K562 treated with DMSO at 1 percent for 48 hours (cell line): ENCODE results near the gene GNPDA2. TPM values are rescaled to one million over a fixed set of nuclear protein-coding genes. Genes with fewer than 3 reads are reported as not detected.

Experiments
- total RNA-seq: library from RNA; unstranded; fragments of 300-600 nt; gene quantifications from 2 replicates; pipeline ENCODE4 v1.2.3, GENCODE V29; 2022; ENCODE audit warnings: low replicate concordance; ENCODE audit errors: extremely low read depth

Gene GNPDA2
- total RNA-seq: not detected in 2 replicates

DNA sequence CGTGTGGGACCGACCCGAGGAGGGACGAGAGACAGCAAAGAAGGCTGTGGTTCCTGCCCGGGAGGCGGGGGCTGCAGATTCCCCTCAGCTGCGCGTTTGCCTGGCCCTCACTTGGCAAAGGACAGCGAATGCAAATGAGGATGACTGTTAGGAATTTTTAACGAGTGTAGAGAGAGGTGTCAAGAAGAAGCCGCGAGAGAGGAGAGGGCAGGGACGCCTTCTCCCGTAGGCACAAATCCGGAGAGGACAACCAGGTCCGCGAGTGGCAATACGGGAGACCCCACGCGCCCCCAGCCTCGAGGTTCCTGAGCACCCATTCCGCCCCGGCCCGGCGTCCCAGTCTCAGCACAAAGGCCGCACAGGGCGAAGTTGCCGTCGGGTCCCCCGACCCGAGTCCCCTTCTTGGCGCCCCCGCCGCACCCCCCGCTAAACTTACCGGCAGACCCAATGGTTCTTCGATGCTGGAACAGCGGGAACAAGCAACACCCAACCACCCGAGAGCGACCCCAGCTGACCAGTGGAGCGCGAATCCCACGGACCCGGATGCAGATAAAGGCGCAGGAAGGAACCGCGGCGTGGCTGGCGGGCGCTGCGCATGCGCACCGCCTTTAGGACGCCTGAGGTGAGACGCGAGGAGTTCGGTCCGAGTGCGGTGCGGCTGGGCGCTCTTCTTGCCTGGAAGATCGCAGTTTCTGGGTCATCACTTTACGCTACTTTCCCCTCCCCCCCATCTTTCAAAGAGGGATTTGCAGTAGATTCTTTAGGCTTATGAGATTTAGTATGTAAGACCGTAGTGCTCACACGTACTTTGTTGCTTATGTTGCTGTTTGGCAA, at the start of gene GNPDA2:
GNPDA2 (minus strand) TSS at position 519 of the 834 bp plus-strand sequence. CDS start 4,349 bp downstream, outside the sequence.

DNA sequence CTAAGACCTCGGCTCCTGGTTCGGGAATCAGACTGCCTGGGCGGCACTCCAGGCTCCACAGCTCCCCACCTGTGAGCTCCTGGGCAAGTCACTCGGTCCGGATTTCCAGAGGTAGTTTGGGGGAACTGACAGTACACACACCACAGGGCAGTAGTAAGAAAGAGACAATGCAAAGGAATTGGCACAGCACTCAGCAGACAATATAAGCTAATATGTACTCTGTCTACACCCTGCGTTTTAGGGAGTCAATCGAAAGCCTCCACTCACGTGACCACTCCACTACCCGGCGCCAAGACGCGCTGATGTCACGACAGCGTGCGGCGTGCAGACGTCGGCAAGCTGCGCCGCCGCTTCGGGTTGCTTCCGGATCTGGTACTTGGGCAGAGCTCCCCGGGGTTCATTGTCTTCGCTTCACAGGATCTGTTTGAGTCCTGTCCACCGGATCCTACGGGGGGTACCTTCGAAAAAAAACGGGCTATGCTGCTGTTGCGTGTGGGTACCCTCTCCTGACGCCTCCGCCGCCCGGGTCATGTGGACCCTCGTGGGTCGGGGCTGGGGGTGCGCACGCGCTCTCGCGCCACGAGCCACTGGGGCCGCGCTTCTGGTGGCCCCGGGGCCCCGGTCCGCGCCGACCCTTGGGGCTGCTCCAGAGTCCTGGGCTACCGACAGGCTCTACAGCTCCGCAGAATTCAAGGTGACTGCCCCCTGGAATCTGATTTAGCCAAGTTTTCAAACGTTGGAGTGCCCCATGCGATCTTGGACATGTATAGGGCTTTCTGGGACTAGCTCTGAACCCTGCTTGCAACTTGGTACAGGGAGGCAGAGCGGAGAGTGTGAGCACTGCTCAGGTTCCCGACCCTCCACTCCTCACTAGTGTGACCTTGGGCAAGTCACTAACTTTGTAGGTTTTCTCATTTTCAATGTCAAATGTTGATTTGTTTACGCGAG, 48.0 kb downstream of the GNPDA2 start, which contains the start of gene GUF1:
GUF1 (plus strand) TSS at position 327 of the 948 bp plus-strand sequence; CDS start at position 530, 203 bp downstream.

Other genes with a start within 250 kb of the GNPDA2 start
- not detected in 2 replicates for gene YIPF7, start 74.9 kb downstream of the GNPDA2 start, total RNA-seq
- not detected in 2 replicates for gene GUF1, start 48.1 kb downstream of the GNPDA2 start, total RNA-seq